Measurements from ENCODE around the gene RAB11FIP4.

The RAB11FIP4 gene

GRCh38 chr17:31449746-31450145, 58.3 kb downstream of the RAB11FIP4 start:
- H3K9me3 Mint-ChIP-seq = no peaks in the 10 kb centered on the region
- no peak for ATAC-seq
- H3K36me3 Mint-ChIP-seq = no peaks in the 10 kb centered on the region
- no peaks in the 10 kb centered on the region for H3K4me1 Mint-ChIP-seq
- no peak overlapping the region for H3K4me3 Mint-ChIP-seq
- no peak for DNase-seq (ENCODE audit: low spot score in 2 of 2)
- no peak overlapping the region for H3K27ac Mint-ChIP-seq

- ATAC-seq (no peak), DNase-seq (ENCODE audit: low spot score in 2 of 2) (no peak)
- no peak overlapping the region for H3K27ac Mint-ChIP-seq
- H3K4me1 Mint-ChIP-seq = no peaks in the 10 kb centered on the region
- no peaks in the 10 kb centered on the region for H3K9me3 Mint-ChIP-seq
- H3K36me3 Mint-ChIP-seq = no peaks in the 10 kb centered on the region
- H3K4me3 Mint-ChIP-seq = no peak overlapping the region
Observed at GRCh38 chr17:31452101-31452500, 60.6 kb downstream of the RAB11FIP4 start.

- no peaks in the 10 kb centered on the region for H3K4me1 Mint-ChIP-seq
- no peak overlapping the region for H3K4me3 Mint-ChIP-seq
- no peak overlapping the region for H3K27ac Mint-ChIP-seq
- no peak for DNase-seq (ENCODE audit: low spot score in 2 of 2)
- no peak for ATAC-seq
- no peaks in the 10 kb centered on the region for H3K36me3 Mint-ChIP-seq
- H3K9me3 Mint-ChIP-seq = no peaks in the 10 kb centered on the region
Observed at GRCh38 chr17:31452561-31453110, 61.2 kb downstream of the RAB11FIP4 start.

- ATAC-seq = no peak
- Mint-ChIP-seq H3K27ac (no peak overlapping the region), H3K4me3 (no peak overlapping the region), H3K4me1 (no peaks in the 10 kb centered on the region), H3K36me3 (no peaks in the 10 kb centered on the region), H3K9me3 (no peaks in the 10 kb centered on the region)
- DNase-seq (ENCODE audit: low spot score in 2 of 2) = no peak
Observed at GRCh38 chr17:31453896-31454295, 62.4 kb downstream of the RAB11FIP4 start.

GRCh38 chr17:31456814-31457213, 65.3 kb downstream of the RAB11FIP4 start:
- Mint-ChIP-seq H3K4me3 (no peak overlapping the region), H3K27ac (peak overlapping the region; percentile 26), H3K36me3 (no peaks in the 10 kb centered on the region), H3K9me3 (no peaks in the 10 kb centered on the region), H3K4me1 (no peaks in the 10 kb centered on the region)
- ATAC-seq (no peak), DNase-seq (ENCODE audit: low spot score in 2 of 2) (no peak)

- Mint-ChIP-seq H3K27ac (peak overlapping the region; percentile 26), H3K36me3 (no peaks in the 10 kb centered on the region), H3K4me3 (no peak overlapping the region), H3K4me1 (no peaks in the 10 kb centered on the region), H3K9me3 (no peaks in the 10 kb centered on the region)
- DNase-seq (ENCODE audit: low spot score in 2 of 2) = no peak
- ATAC-seq = no peak
Observed at GRCh38 chr17:31457391-31458234, 66.1 kb downstream of the RAB11FIP4 start.

- no peak overlapping the region for H3K27ac Mint-ChIP-seq
- no peaks in the 10 kb centered on the region for H3K9me3 Mint-ChIP-seq
- no peaks in the 10 kb centered on the region for H3K4me1 Mint-ChIP-seq
- no peaks in the 10 kb centered on the region for H3K36me3 Mint-ChIP-seq
- ATAC-seq (no peak), DNase-seq (ENCODE audit: low spot score in 2 of 2) (no peak)
- no peak overlapping the region for H3K4me3 Mint-ChIP-seq
Observed at GRCh38 chr17:31458829-31459228, 67.4 kb downstream of the RAB11FIP4 start.

GRCh38 chr17:31459716-31460115, 68.2 kb downstream of the RAB11FIP4 start:
- no peaks in the 10 kb centered on the region for H3K9me3 Mint-ChIP-seq
- DNase-seq (ENCODE audit: low spot score in 2 of 2) (no peak), ATAC-seq (no peak)
- H3K4me3 Mint-ChIP-seq = no peak overlapping the region
- no peak overlapping the region for H3K27ac Mint-ChIP-seq
- H3K4me1 Mint-ChIP-seq = no peaks in the 10 kb centered on the region
- H3K36me3 Mint-ChIP-seq = no peaks in the 10 kb centered on the region

GRCh38 chr17:31460226-31460721, 68.8 kb downstream of the RAB11FIP4 start:
- Mint-ChIP-seq H3K9me3 (no peaks in the 10 kb centered on the region), H3K36me3 (no peaks in the 10 kb centered on the region), H3K27ac (no peak overlapping the region), H3K4me3 (no peak overlapping the region), H3K4me1 (no peaks in the 10 kb centered on the region)
- DNase-seq (ENCODE audit: low spot score in 2 of 2) (no peak), ATAC-seq (no peak)

GRCh38 chr17:31461227-31461810, 69.8 kb downstream of the RAB11FIP4 start:
- H3K36me3 Mint-ChIP-seq = no peaks in the 10 kb centered on the region
- peak overlapping the region; percentile 5 for H3K27ac Mint-ChIP-seq
- ATAC-seq (no peak), DNase-seq (ENCODE audit: low spot score in 2 of 2) (no peak)
- no peak overlapping the region for H3K4me3 Mint-ChIP-seq
- H3K4me1 Mint-ChIP-seq = no peaks in the 10 kb centered on the region
- no peaks in the 10 kb centered on the region for H3K9me3 Mint-ChIP-seq

- no peaks in the 10 kb centered on the region for H3K36me3 Mint-ChIP-seq
- peaks cover 5% of the 10 kb centered on the region for H3K4me1 Mint-ChIP-seq
- no peaks in the 10 kb centered on the region for H3K9me3 Mint-ChIP-seq
- no peak overlapping the region for H3K27ac Mint-ChIP-seq
- no peak overlapping the region for H3K4me3 Mint-ChIP-seq
- DNase-seq (ENCODE audit: low spot score in 2 of 2) = no peak
- no peak for ATAC-seq
Observed at GRCh38 chr17:31462261-31462660, 70.8 kb downstream of the RAB11FIP4 start.

- ATAC-seq = no peak
- H3K4me1 Mint-ChIP-seq = peaks cover 31% of the 10 kb centered on the region
- H3K27ac Mint-ChIP-seq = peak overlapping the region; percentile 2
- no peaks in the 10 kb centered on the region for H3K9me3 Mint-ChIP-seq
- DNase-seq (ENCODE audit: low spot score in 2 of 2) = no peak
- no peaks in the 10 kb centered on the region for H3K36me3 Mint-ChIP-seq
- no peak overlapping the region for H3K4me3 Mint-ChIP-seq
Observed at GRCh38 chr17:31466096-31466760, 74.8 kb downstream of the RAB11FIP4 start.

- DNase-seq (ENCODE audit: low spot score in 2 of 2) = no peak
- peaks cover 37% of the 10 kb centered on the region for H3K4me1 Mint-ChIP-seq
- peak overlapping the region; percentile 2 for H3K27ac Mint-ChIP-seq
- no peak overlapping the region for H3K4me3 Mint-ChIP-seq
- no peaks in the 10 kb centered on the region for H3K9me3 Mint-ChIP-seq
- no peaks in the 10 kb centered on the region for H3K36me3 Mint-ChIP-seq
- ATAC-seq = peak; percentile 29
Observed at GRCh38 chr17:31467502-31468256, 76.2 kb downstream of the RAB11FIP4 start.

GRCh38 chr17:31469959-31470358, 78.5 kb downstream of the RAB11FIP4 start:
- DNase-seq (ENCODE audit: low spot score in 2 of 2) = no peak
- peak; percentile 85 for ATAC-seq
- no peaks in the 10 kb centered on the region for H3K36me3 Mint-ChIP-seq
- H3K27ac Mint-ChIP-seq = peak overlapping the region; percentile 84
- peak overlapping the region; percentile 27 for H3K4me3 Mint-ChIP-seq
- no peaks in the 10 kb centered on the region for H3K9me3 Mint-ChIP-seq
- H3K4me1 Mint-ChIP-seq = peaks cover 40% of the 10 kb centered on the region

- H3K4me1 Mint-ChIP-seq = peaks cover 40% of the 10 kb centered on the region
- DNase-seq (ENCODE audit: low spot score in 2 of 2) = no peak
- no peaks in the 10 kb centered on the region for H3K9me3 Mint-ChIP-seq
- H3K4me3 Mint-ChIP-seq = no peak overlapping the region
- no peaks in the 10 kb centered on the region for H3K36me3 Mint-ChIP-seq
- peak overlapping the region; percentile 84 for H3K27ac Mint-ChIP-seq
- ATAC-seq = peak; percentile 36
Observed at GRCh38 chr17:31470592-31470991, 79.1 kb downstream of the RAB11FIP4 start.

Data from stimulated activated effector memory CD8-positive, alpha-beta T cell treated with anti-CD3 and anti-CD28 coated beads, Interleukin-12 subunit alpha, Interleukin-12 subunit beta, amount 100 ng/mL, for 72 hours (primary cell).